NK-92 treated with Interleukin-12 subunit alpha and Interleukin-12 subunit beta, amount 100 ng/mL, for 24 hours (cell line): ENCODE measurements around the gene CREB3L2.
"Not testable (repeated sequence)": the region's sequence is repeated elsewhere in the genome, so short reads cannot be mapped to it uniquely, and the experiment has no call there.

Source experiments
- DNase-seq: peaks from one replicate; lab custom pipeline; 2025; lab: John Stamatoyannopoulos, UW

The CREB3L2 gene

DNA sequence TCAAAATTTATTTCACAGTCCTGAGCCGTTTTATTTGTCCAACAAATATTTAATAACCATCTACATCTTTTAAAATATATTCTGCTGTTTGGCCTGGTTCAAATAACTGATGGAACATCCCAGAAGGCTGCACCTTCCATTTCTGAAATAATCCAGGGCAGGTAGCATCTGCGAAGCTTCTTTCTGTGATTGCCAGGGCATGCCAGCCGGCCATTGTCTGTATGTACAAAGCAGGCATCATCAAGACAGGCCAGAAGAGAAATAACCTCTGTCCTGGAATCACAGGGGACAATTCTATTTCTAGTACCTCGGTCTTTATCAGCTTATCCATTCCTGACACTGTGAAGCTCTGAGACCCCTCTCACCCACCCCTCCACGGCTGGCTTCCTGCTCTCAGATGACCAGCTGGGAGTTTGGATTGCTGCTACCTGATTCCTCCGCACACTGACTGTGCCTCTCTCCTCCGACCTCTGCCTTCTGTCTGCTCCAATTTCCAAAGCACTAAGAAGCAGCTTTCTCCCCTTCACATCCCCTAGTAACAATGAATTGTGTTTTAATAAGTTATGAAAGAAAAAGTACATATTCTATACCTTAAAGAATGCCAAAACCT is 163.1 kb downstream of the CREB3L2 start:
- DNase-seq, result no peak

GRCh38 chr7:137836541-137836940 is 165.3 kb downstream of the CREB3L2 start:
- no peak for DNase-seq

DNA sequence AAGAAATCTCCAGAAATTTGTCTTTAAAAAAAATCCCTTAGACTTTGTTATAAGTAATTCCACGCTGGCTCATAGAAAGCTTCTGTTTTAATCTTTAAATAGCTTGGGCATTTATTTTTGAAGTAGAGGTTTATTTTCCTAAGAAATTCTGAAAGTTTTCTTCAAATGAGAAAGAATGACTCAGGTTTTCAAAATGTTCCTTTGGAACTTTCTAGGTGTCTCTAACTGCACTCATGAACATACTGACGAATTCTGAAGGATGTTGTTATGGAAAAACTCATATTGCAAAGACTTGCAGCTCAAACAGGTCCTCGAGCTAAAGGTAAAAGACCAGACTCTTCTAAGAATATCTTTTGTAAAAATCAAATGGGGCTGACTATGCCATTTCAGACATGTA is 165.8 kb downstream of the CREB3L2 start:
- no peak for DNase-seq

- no peak for DNase-seq
Measured at GRCh38 chr7:137835486-137836112, 166.3 kb downstream of the CREB3L2 start.

- no peak for DNase-seq
Measured at GRCh38 chr7:137834552-137834951, 167.3 kb downstream of the CREB3L2 start.

DNA sequence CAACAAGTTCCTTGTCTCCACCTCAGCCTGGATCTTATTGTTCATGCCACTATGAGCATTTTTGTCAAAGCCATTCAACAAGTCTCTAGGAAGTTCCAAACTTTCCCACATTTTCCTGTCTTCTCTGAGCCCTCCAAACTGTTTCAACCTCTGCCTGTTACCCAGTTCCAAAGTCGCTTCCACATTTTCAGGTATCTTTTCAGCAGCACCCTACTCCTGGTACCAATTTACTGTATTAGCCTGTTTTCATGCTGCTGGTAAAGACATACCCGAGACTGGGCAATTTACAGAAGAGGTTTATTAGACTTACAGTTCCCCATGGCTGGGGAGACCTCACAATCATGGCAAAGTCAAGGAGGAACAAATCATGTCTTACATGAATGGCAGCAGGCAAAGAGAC is 168.9 kb downstream of the CREB3L2 start:
- not testable (repeated sequence) for DNase-seq

DNA sequence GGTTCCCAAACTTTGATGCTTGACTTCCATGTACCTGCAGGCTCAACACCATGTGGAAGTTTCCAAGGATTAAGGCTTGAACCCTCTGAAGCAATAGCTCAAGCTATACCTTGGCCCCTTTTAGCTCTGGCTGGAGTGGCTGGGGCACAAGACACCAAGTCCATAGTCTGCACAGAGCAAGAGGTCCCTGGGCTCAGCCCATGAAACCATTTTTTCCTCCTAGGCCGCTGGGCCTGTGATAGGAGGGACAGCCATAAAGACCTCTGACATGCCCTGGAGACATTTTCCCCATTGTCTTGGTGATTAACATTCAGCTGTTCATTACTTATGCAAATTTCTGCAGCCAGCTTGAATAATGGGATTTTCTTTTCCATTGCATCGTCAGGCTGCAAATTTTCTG is 169.5 kb downstream of the CREB3L2 start:
- no peak for DNase-seq

- not testable (repeated sequence) for DNase-seq
Measured at GRCh38 chr7:137831555-137831954, 170.3 kb downstream of the CREB3L2 start.

GRCh38 chr7:137829337-137829992 is 172.4 kb downstream of the CREB3L2 start:
- DNase-seq, result no peak

DNA sequence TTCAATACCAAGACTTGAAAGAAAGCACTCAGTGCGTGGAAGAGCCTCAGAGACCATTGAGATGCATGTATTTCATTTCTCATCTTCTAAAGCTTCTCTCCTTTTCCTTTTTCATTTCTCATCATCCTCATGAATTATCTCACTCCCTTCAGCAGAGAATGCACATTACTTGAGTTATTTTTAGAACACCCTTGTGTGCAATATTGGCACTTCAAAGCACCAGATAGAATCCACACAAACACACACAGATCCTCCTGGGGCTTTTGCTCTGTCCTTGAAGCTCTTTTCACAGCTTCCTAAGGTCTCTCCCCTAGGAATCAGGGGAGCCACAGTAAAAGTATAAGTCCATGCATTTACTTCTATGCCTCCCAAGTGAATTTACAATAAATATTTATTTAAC is 173.4 kb downstream of the CREB3L2 start:
- DNase-seq, result no peak

DNA sequence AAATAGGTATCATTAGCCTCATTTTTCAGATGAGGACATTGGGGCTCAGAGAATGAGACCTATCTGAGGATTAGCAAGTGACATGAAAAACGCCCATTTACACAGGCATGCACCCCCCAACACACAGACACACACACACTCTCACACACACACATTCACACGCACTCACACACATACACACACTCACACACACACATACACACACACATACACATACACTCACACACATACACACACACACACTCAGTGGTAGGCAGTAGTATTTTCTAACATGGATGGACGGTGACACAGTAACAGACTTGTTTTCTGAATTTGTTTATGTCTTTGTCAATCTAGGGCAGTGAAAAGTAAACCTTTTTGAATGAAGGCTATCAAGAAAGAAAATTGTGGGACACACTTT is 176.4 kb downstream of the CREB3L2 start:
- DNase-seq, result no peak
